UCSD-AML1 (cell line): ENCODE results near the gene KLHL1.

ENCODE experiments used
- DNase-seq: peaks from one replicate; lab custom pipeline; 2025; ENCODE audit not compliant: unreplicated experiment; lab: John Stamatoyannopoulos, UW

Gene KLHL1

GRCh38 chr13:70022646-70023045 lies 85.6 kb downstream of the KLHL1 start:
- DNase-seq: no peak

GRCh38 chr13:70016116-70016515 lies 92.1 kb downstream of the KLHL1 start:
- no peak for DNase-seq

GRCh38 chr13:70014337-70014736 lies 93.9 kb downstream of the KLHL1 start:
- no peak for DNase-seq

- DNase-seq: no peak
Measured at GRCh38 chr13:69999875-70000274, 108.4 kb downstream of the KLHL1 start.

- DNase-seq: no peak
Measured at GRCh38 chr13:69997061-69997460, 111.2 kb downstream of the KLHL1 start.

GRCh38 chr13:69980799-69981198 lies 127.5 kb downstream of the KLHL1 start:
- no peak for DNase-seq

- DNase-seq: no peak
Measured at GRCh38 chr13:69975496-69975895, 132.8 kb downstream of the KLHL1 start.

GRCh38 chr13:69970520-69970919 lies 137.7 kb downstream of the KLHL1 start:
- DNase-seq: no peak

- DNase-seq: no peak
Measured at GRCh38 chr13:69959046-69959445, 149.2 kb downstream of the KLHL1 start.

- DNase-seq: no peak
Measured at GRCh38 chr13:69956839-69957238, 151.4 kb downstream of the KLHL1 start.

- no peak for DNase-seq
Measured at GRCh38 chr13:69956349-69956748, 151.9 kb downstream of the KLHL1 start.

- no peak for DNase-seq
Measured at GRCh38 chr13:69955271-69955670, 153.0 kb downstream of the KLHL1 start.

GRCh38 chr13:69951412-69951811 lies 156.8 kb downstream of the KLHL1 start:
- no peak for DNase-seq

GRCh38 chr13:69950160-69950559 lies 158.1 kb downstream of the KLHL1 start:
- DNase-seq: no peak

- no peak for DNase-seq
Measured at GRCh38 chr13:69948016-69948415, 160.2 kb downstream of the KLHL1 start.

GRCh38 chr13:69947582-69947981 lies 160.7 kb downstream of the KLHL1 start:
- DNase-seq: no peak

- DNase-seq: no peak
Measured at GRCh38 chr13:69946511-69946910, 161.7 kb downstream of the KLHL1 start.

GRCh38 chr13:69935043-69935442 lies 173.2 kb downstream of the KLHL1 start:
- no peak for DNase-seq

- DNase-seq: no peak
Measured at GRCh38 chr13:69928262-69928661, 180.0 kb downstream of the KLHL1 start.

GRCh38 chr13:69921156-69921555 lies 187.1 kb downstream of the KLHL1 start:
- no peak for DNase-seq

- peak; percentile 4 for DNase-seq
Measured at GRCh38 chr13:69912630-69913029, 195.6 kb downstream of the KLHL1 start.

GRCh38 chr13:69910800-69911199 lies 197.5 kb downstream of the KLHL1 start:
- DNase-seq: no peak

- no peak for DNase-seq
Measured at GRCh38 chr13:69904784-69905183, 203.5 kb downstream of the KLHL1 start.

- no peak for DNase-seq
Measured at GRCh38 chr13:69903081-69903480, 205.2 kb downstream of the KLHL1 start.
